Neutrophil (primary cell): ENCODE measurements around the gene LKAAEAR1.

Experiments used
- H3K27ac ChIP-seq: fragments of 200-600 bp; sonication (generic); 2 replicates; pipeline ENCODE4 v1.5.1; 2016; ENCODE audit warnings: mild to moderate bottlenecking, moderate library complexity
- H3K27me3 ChIP-seq: fragments of 200-600 bp; sonication (generic); 2 replicates; pipeline ENCODE4 v1.6.0; 2016; ENCODE audit warnings: mild to moderate bottlenecking
- H3K36me3 ChIP-seq: fragments of 200-600 bp; sonication (generic); 2 replicates; pipeline ENCODE4 v1.5.1; 2017
- H3K4me1 ChIP-seq, 2 experiments: fragments of 200-600 bp in 1 of 2; sonication (generic) in 1 of 2; 1 replicate in 1 of 2; 2 replicates in 1 of 2; pipeline versions ENCODE4 v1.5.1 to v1.6.1; 2013 to 2016; ENCODE audit warnings: low read depth in 1 of 2, low read length in 1 of 2, mild to moderate bottlenecking in 1 of 2, moderate library complexity in 1 of 2; ENCODE audit not compliant: control insufficient read depth in 1 of 2, insufficient read depth in 1 of 2
- H3K4me3 ChIP-seq, 2 experiments: fragments of 200-600 bp in 1 of 2; sonication (generic) in 1 of 2; 1 replicate in 1 of 2; 2 replicates in 1 of 2; pipeline ENCODE4 v1.5.1; 2013 to 2016; ENCODE audit warnings: low read depth in 1 of 2, low read length in 1 of 2, mild to moderate bottlenecking in 1 of 2, moderate library complexity in 1 of 2
- H3K9me3 ChIP-seq: fragments of 200-600 bp; sonication (generic); 2 replicates; pipeline ENCODE4 v1.5.1; 2016
- TF ChIP-seq, protein P1 (sequence below): fragments of 200-600 bp; sonication (generic); IDR thresholded peaks from 2 replicates; pipeline ENCODE4 v1.5.1; 2016; ENCODE audit warnings: antibody characterized with exemption

The LKAAEAR1 gene

DNA sequence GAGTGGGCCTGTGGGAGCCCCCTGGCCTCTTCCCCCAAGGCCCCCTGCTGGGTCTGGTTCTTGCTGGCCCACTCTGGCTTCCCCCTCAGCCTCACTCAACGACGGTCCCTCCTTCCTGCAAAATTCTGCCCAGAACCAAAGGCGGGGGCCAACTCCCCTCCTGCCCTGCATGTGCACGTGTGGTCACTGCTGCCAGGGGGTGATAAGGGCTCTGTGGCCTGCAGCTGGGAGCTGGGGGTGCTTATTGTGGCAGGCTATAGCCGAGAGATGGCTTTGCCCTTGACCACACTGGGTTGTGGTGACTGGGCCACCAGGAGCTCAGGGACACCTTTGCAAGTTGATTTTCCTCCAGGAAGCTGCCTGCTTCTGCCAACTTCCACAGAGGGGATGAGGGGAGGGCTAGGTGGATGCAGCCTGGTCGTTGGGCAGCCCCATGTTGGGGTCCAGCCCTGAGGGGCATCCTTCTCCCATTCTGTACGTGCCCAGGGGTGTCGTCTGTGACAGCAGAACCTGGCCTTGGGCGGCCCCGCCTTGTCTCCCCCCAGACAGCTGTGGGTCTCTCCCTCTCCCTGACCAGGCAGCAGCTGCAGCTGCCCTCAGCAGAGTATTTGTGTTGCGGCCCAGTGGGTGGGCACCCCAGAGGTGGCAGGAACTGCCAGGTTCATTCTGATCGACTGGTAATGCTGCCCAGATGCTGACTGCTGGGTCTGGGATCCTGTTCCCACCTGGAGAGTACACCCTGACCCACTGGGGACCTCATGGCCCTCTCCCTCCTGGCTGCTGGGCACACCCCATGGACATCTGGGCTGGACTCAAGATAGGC, 15.6 kb downstream of the LKAAEAR1 start:
- Histone ChIP-seq H3K4me1 (peaks cover 38 to 68% of the 10 kb centered on the region in 2 experiments), H3K27ac (no peak overlapping the region)

GRCh38 chr20:64067733-64068307, 16.4 kb downstream of the LKAAEAR1 start:
- Histone ChIP-seq H3K36me3 (peaks cover 16% of the 10 kb centered on the region), H3K4me1 (peaks cover 41 to 65% of the 10 kb centered on the region in 2 experiments), H3K4me3 (no peak overlapping the region)

More for the DNA sequence above, 15.6 kb downstream of the LKAAEAR1 start:
- TF ChIP-seq, protein P1, sequence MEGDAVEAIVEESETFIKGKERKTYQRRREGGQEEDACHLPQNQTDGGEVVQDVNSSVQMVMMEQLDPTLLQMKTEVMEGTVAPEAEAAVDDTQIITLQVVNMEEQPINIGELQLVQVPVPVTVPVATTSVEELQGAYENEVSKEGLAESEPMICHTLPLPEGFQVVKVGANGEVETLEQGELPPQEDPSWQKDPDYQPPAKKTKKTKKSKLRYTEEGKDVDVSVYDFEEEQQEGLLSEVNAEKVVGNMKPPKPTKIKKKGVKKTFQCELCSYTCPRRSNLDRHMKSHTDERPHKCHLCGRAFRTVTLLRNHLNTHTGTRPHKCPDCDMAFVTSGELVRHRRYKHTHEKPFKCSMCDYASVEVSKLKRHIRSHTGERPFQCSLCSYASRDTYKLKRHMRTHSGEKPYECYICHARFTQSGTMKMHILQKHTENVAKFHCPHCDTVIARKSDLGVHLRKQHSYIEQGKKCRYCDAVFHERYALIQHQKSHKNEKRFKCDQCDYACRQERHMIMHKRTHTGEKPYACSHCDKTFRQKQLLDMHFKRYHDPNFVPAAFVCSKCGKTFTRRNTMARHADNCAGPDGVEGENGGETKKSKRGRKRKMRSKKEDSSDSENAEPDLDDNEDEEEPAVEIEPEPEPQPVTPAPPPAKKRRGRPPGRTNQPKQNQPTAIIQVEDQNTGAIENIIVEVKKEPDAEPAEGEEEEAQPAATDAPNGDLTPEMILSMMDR = no peak
- Histone ChIP-seq H3K27me3 (peaks cover 15% of the 10 kb centered on the region), H3K4me3 (no peak overlapping the region), H3K36me3 (peaks cover 23% of the 10 kb centered on the region), H3K9me3 (peaks cover under 1% of the 10 kb centered on the region)

GRCh38 chr20:64067005-64067632, 17.1 kb downstream of the LKAAEAR1 start:
- TF ChIP-seq, protein P1 = no peak
- Histone ChIP-seq H3K4me1 (peaks cover 43 to 67% of the 10 kb centered on the region in 2 experiments), H3K4me3 (no peak overlapping the region), H3K36me3 (peaks cover 8% of the 10 kb centered on the region), H3K27me3 (peaks cover 19% of the 10 kb centered on the region), H3K9me3 (no peaks in the 10 kb centered on the region), H3K27ac (no peak overlapping the region)

More at GRCh38 chr20:64067733-64068307, 16.4 kb downstream of the LKAAEAR1 start:
- Histone ChIP-seq H3K27me3 (peaks cover 19% of the 10 kb centered on the region), H3K27ac (no peak overlapping the region), H3K9me3 (no peaks in the 10 kb centered on the region)
- TF ChIP-seq, protein P1 = no peak

GRCh38 chr20:64065974-64066343, 18.2 kb downstream of the LKAAEAR1 start:
- Histone ChIP-seq H3K4me3 (no peak overlapping the region), H3K9me3 (no peaks in the 10 kb centered on the region), H3K36me3 (no peaks in the 10 kb centered on the region), H3K27me3 (peaks cover 19% of the 10 kb centered on the region), H3K27ac (peak overlapping the region; percentile 8), H3K4me1 (peaks cover 41 to 67% of the 10 kb centered on the region in 2 experiments)
- TF ChIP-seq, protein P1 = no peak

DNA sequence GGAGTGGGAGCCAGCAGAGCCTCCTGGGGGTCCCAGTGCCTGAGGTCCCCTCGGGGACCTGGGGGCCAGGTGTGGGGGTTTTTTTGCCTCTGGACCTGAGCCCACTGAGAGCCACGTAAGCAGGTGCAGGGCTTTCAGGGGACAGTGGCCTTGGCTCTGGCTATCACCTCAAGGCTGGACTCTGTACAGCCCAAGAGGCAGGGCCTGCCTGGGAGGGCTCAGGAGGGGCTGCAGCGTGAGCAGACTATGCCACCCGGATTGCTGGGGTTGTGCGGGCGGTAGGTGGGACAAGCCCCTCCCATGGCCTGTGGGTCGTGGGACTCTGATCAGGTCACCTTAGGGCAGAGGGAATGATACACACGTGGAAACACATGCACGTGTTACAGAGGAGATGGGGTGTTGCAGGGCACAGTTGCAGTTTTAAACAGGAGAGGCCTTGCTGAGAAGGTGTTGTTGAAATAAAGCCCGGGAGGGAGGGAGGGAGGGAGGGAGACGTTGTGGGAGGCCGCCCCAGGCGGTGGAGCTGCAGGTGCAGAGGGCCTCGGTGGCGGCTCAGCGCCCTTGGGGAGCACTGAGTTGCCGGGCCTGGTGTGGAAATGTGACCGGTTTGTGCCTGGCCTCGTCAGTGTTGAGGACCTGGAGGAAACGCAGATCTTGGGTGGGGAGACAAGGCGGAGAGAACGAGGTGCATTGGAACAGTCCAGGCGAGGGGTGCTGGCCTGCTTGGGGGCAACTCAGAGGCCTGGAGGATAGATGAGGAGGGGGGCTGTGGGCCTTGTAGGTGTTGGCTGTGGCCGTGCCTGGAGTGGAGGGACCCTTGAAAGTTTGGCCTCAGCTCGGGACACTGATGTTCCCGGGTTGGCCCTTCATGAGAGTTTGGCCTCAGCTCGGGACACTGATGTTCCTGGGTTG, 18.9 kb downstream of the LKAAEAR1 start:
- peak overlapping the region; percentile 8 for H3K27ac ChIP-seq

More for the DNA sequence above, 18.9 kb downstream of the LKAAEAR1 start:
- TF ChIP-seq, protein P1 = no peak
- Histone ChIP-seq H3K4me3 (no peak overlapping the region), H3K9me3 (no peaks in the 10 kb centered on the region), H3K4me1 (peaks cover 41 to 63% of the 10 kb centered on the region in 2 experiments), H3K36me3 (no peaks in the 10 kb centered on the region), H3K27me3 (peaks cover 19% of the 10 kb centered on the region)
